ENCODE results near the gene VIPR1.

Gene VIPR1

DNA sequence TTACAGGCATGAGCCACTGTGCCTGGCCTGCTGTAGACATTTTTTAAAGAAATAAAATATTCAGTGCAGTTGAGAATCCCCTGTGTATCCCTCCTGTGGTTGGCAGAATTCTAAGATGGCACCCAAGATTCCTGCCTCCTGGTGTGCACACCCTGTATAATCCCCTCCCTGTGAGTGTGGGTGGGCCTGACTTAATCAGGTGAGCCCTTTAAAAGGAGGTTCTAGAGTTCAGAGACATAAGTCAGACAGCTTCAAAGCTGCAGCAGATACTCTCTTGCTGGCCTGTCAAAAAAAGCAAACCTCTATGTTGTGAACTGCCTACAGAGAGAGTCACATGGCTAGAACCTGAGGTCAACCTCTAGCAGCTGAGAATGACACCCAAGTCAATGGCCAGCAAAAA is 7.0 kb upstream of the VIPR1 start:
- DNase-seq = peak; percentile 19

DNA sequence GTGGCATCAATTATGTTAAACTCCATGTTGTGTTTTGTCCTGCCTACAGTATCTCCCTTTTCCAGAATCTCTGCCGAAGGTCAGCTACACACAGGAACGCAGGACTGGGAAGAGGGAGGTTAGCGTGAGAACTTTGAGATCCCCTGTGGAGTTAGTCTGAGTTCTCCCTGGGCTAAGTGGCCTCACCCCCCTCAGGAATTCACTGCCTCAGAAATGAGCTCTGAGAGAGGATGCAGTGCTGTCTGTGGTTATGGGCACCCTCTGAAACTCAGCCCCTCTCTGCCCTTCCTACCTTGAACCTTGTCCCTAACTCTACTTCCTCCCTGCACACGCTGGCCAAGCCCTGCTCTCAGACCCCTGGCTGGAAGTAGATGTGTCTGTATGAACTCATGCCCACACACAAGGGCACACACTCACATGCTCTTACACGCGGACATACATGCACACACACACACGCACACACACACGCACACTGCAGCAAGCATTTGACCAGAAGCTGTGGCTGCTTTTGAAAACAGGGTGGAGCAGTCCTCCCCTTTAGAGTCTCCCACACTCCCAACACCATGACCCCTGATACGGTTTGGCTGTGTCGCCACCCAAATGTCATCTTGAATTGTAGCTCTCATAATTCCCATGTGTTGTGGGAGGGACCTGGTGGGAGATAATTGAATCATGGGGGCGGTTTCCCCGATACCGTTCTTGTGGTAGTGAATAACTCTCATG is 5.3 kb upstream of the VIPR1 start:
- DNase-seq = peak; percentile 17

DNA sequence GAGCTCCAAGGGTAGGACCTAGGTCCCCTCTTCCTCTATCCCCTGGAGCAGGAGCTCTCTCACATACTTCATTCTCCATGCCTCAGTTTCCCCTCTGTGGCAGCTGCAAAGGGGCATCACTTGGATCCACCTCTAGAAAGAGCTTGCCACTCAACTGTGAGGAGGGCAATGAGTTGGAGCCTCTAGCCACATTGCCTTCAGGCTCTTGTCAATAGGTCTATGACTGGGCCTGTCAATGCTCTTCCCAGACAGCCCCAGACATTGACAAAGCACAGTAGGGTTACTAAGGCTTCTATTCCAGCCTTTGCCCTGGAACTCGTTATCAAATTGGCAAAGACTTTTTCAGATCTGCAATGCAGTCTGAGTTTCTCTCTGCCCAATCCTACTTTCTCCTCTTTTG is 4.4 kb upstream of the VIPR1 start:
- DNase-seq = peak; percentile 37

DNA sequence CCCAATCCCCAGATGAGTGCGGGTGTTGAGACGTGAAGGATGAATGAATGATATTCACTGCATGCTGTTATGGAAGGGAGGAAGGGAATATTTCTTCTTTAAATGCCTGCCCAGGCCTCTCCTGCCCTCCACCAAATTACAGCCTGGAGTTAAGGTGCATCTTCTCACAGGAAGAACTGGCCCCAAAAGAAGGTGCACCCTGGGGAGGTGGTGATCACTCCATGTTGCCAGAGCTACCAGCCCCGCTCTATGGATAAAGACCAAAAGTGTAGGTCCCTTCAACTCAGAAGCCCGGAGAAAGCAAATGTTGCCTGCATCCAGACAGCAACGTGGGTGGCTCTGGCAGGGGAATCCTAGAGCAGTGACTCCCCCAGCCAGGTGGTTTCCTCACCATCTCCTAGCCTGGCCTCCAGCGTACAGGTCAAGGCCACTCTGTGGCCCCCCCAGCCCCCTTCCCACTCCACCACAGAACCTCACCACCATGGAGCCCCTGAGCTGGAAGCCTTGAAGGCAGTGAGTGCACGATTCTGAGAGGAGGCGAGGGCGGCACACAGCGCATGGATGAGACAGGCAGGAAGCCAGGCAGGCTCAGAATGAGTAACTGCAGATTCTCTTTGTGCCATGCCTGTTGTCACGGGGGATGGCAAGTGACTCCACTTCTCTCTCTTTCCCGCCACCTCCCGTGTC is 3.5 kb upstream of the VIPR1 start:
- peak; percentile 62 for DNase-seq

DNA sequence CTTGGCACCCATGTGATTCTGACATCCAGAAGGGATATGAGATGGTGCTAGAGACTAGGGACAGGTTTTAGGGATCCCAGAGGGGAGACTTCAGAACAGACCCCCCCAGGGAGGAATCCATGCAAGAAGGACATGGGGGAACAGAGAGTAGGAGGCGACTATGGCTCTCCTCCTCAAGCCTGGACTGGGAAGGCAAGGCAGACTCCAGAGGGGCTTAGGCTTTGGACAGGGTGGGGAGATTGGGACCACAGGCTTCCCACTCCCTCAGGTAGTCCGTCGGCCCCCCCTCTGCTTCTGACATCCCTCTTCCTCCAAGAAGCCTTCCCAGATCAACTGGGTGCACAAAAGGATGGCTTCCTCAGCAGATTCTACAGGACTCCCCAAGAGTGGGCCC is 3.0 kb upstream of the VIPR1 start:
- DNase-seq = peak; percentile 49

DNA sequence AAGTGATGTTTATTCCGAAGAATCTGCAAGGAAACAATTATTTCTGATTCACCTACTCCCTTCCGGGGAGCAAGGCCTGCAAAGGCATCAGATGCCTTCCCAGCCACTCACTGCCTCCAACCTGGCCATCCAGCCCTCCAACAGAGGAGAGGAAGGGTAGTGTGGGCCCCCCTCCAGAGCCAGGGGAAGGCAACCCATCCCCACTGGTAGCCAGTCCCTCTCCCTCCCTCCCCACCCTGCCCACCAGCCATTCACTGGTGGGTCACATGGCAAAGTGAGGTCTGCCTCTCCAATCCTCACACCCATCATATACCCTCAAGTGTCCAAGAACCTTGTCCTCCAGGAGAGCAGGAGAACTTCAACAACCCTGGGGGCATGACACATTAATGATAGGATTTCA is 2.4 kb upstream of the VIPR1 start:
- peak; percentile 24 for DNase-seq

DNA sequence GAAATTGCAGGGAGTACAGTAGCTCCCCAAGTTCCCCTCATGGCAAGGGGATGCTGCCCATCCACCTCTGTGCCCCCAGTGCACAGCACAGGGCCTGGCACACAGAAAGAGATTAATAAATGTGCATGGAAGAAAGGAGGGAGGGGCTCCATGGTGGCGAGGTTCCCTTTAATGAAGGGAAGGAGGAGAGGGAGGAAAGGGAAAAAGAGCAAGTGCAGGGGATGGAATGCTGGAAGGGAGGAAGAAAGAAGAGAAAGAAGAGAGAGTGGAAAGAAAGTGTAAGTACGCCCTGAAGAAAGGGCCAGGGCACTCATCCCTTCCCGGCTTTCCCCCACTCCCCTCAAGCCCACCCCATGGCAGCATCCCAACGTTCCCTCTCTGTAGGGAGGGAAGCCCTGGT is 1.5 kb upstream of the VIPR1 start:
- DNase-seq = peak; percentile 43

DNA sequence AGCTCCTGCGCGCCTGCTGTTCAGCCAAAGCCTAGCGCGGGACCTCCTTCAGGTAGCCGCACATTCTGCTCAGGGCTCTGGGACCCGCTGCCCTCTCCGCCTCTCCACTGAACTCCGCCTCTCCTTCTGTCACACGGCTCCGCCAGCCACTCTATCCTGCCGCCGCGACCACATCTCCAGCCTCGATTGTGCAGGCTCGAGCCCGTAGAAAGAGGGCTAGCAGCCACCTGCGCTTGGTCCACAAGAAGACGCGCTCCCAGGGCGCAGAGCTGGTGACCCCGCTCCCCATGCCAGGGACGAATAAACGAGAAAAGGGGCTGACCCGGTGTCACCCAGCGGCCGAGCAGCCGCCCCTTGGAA is 1.1 kb upstream of the VIPR1 start:
- peak; percentile 65 for DNase-seq

DNA sequence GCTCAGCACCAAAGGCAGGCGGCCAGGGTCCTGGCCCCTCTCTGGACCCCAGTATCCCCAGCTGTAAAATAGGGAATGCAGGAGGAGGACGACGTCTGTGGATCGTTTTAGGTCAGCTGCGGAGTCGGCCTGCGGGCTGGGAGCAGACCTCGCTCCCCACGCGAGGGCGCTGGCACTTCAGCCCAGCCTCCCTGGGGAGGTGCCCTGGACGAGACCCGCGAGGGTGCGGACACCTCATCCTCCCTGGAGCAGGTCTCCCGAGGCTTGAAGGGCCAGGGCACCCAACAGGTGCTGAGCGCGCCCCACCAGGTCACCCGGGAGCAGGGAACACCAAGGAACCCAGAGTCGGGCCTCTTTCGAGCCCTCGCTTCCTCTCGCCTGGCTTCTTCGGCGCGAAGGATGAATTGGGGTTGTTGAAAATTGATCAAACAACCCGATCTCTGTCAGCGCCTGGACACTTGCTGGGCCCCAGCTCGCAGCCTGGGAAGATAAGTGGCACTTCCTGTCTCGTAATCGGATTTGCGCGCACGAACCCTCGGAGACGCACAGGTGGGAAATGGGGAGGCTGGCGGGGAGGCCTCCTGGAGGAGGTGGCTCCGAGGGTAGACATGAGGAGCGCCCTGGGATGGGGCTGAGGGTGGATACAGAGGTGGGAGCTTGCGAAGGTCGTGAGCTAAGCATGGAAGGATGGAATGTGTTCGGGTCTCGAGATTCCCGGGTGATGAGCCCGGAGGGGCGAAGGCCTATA is 588 bp upstream of the VIPR1 start:
- peak; percentile 88 for DNase-seq

DNA sequence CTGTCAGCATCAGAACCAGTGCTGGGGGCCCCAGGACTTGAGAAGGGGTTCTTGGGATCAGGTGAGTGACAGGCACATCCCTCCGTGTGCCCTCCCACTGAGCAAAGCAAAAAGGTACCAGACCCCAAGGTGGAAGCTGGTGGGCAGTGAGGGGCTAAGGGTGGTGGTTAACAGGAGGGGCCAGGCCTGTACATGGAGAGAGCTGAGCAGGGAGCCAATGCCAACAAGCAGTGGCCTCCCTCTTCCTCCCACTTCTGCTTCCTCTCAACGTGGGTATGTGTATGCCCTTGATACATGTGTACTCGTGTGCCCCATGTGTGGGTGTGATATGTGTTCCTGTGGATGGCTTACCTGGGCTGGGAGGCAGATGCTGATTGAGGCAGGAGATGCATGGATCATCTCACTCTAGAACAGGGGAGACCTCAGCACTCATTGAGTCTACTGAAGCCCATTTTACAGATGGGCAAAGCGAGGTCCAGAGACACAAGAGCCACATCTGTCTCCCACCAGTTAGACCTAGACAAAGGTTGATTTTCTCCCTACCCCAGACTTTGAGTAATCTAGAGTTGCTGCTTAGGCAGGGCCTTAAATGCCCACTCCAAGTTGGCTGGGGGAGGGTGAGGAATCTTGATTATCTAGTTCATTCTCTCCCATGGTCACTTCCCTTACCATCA is 945 bp downstream of the VIPR1 start:
- DNase-seq = peak; percentile 62

DNA sequence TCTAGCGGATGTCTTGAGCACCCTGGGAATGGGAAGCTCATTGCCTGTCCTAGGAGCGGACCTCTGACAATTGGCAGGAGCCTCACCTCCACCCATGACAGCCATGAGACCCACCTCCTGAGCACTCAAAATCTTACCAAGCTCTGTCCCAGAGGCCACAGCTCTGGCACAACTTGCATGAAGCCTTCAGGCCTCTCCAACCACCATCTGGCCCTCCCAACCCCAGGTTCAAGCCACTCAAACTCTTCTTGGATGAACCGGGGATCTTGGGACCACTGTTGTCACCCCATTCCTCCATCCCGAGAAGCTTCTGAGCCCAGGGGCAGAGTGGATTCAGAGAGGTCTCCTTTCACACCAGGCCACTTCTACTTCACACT is 1.5 kb downstream of the VIPR1 start:
- peak; percentile 59 for DNase-seq

DNA sequence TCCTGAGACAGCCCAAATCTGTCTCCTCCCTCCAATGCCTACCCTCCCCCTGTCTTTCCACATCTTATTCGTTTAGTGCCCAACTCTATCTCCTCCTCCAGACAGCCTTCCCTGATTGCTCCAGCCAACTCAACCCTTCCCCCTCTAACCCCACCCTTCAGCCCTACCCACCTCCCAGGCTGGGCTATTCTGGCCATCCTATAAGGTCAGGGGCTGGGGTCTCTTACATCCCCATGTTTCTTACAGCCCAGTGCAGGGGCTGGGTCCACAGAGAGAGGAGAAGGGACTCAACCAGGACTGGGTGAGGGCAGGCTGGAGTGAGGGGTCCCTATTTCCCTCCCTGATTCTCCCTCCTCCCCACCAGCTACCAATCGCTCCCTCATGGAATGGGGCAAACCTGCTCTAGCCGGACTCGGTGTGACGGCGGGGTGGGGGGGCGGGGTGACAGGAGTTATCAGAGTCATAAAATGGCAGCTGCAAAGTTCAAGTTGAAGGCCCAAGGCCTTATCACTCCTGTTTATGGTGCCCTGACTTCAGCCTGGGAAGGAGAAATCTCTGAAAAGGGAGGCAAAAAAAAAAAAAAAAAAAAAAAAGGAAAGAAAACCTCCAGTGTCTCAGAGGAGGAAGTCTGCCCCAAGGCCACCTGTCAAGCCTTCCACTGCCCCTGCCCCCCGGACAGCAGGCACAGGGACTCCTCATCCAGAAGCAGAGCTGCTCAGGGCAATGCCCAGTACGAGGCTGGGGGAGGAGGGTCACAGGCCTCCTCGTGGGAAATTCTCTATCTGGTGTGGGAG is 2.1 kb downstream of the VIPR1 start:
- peak; percentile 41 for DNase-seq

DNA sequence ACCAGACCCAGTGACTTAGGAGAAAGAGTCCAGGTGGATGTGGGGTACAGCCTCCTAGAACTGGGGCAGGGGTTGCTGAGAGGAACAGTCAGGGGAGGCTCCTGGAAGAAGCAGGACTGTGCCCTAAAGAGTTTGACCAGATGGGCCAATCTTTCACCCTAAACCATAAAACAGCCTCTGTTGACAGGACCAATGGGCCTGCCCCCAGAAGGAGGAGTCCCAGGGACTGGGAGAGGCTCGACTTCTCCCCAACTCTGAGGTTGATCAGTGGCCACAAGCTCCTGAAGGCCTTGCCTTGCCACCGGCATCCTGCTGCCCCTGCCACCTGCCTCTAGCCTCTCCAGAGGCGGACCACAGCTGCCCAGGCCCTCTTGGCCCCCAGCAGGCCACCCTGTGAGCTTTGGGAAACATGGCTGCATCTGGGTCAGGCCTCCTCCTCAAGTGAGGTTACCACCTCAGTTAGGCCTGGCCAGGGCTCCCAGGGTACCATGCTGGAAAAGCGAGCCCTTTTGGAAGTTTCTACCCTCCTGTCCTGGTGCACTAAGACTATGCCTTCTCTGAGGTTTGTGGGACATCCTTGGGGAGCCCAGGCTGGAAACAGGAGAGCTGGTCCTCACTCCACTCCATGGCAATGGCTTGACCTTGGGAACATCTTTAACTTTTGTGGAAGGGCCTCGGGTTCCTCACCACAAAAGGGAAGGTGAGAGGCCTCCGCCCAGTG is 2.8 kb downstream of the VIPR1 start:
- DNase-seq = peak; percentile 61

DNA sequence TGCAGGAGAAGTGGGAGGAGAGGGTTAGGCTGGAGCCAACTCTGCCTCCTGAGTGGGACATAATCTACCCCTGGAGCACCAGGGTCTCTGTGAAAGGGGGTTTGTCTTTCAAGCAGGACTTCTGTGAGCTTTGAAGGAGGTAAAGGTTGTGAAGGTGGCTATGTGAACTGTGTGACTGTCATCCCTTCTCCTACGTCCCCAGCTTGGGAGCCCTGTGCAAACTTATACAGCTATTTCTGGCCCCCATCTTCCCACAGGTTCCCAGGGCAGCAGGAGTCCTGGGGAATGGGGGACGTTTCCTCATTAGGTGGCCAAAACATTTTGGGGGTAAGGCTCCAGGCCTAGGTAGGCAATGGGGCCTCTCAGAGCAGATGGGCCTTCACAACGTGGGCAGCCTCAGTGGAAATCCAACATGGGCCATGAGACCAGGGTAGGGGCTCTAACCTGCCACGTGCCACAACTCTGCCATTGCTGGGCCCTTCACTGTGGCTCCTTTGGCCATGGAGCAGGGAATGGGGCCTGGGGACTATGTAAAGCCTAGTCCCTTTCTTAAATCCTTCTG is 3.5 kb downstream of the VIPR1 start:
- DNase-seq = peak; percentile 53

DNA sequence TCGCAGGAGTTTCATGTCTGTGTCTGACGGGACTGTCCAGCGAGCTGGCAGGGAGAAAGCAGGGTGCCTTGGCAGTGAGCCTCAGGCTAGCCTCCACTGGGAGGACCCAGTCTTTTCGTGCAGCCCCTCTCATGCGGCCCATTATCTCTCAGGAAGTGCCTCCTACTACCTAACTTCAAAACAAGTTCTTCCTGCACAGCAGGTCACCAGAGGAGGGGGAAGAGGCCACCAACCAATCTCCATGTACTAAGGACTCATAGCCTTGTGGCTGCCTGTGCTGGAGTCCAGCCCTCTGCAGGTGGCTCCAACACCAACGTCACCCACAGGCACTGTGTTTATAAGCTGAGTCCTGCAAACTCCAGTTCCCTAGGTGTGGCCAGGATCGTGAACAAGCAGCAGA is 4.8 kb downstream of the VIPR1 start:
- peak; percentile 61 for DNase-seq

DNA sequence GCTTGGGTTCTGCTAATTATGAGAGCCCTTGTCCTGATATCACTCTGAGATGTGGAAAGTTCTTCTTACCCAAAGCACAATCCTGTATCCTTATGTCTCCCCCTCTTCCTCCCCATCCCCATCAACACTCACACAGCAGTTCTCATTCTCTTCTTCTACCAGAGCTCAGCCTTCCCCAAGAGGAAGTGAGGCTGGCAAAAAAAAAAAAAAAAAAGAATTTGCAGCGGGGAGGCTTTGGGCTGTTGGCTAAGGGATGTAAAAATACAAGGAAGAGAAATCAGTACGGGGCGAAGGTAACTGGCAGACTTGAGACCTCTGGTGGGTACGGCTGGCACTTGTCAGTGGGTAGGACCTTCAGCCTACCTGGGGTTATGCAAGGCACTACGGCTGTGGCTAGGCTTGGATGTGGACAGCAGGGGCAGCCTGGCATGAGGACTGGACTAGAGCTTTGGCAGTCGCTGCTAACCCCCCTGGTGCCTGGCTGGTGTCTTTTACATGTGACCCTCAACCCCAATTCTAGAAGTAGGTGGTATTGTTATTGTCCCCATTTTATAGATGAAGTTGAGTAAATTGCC is 5.4 kb downstream of the VIPR1 start:
- DNase-seq = peak; percentile 60

DNA sequence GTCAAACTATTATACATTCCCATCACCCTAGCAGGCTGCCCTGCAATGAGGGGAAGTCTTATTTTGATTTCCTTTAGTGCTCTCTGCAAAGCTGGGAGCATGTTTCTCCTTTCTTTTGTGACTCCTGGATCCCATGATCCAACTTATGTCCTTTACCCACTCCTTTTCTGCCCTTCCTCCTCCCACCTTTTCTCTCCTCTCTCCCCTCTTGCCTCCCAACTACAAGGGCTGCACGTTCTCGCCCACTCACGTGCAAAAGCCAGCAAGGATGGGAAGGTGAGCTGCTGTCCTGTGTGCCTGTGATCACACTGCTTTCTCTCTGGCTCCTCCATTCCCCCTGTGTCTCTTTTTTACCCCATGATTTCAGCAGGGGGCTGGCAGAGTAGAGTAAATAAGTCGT is 6.1 kb downstream of the VIPR1 start:
- DNase-seq = peak; percentile 38

DNA sequence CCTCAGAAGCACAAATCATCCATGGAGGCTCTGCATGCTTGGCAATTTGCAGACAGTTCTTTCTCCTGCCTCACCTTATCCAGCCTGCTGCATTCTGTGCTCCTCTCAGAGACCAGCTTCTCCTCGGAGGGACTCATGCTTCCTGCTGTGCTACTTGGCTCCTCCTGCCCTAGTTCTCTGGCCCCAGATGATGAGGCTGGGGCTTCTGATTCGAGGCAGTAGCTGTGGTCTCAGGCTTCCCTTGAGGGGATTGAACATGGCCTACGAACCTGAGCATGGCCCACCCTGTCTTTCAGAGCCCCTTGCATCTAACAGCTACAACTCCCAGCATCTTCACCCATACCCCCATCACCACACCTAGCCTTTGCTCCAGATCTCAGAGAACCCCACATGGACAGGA is 6.7 kb downstream of the VIPR1 start:
- peak; percentile 27 for DNase-seq

DNA sequence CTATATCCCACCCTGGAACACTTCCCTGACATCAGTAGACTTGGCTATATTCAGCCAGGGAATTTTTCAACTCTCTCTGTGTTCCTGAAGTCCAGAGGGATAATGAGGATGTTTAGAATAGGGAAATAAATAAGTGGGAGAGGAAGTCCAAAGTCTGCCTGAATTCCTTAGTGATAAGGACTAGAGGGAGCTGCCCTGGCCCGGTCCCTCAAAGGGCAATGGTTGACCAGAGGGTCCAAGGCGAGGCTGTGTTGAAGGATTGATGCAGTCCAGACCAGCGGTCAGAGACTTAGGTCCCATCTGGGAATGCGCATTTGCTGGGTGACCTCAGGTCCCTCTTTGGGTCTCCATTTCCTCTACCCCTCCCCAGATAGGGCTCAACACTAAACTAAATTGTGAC is 7.9 kb downstream of the VIPR1 start:
- DNase-seq = no peak

DNA sequence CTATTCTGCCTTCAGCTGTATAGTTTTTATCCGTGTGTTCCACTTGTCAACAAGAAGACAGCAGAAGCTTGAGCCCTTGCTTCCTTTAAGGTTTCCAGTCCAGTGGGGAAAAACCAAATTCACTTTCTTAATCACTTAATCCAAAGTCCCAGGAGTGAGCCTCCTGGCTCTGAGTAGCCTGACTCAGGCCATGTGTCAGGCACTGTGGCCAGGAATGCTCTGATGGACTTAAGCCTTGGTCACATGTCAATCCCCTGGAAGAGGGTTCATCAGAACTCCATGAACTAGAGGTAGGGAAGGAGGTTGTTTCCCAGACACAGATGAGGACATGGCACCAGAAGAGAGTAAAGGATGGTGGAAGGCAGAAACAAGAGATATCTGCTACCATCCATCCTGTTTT is 8.8 kb downstream of the VIPR1 start:
- no peak for DNase-seq

DNA sequence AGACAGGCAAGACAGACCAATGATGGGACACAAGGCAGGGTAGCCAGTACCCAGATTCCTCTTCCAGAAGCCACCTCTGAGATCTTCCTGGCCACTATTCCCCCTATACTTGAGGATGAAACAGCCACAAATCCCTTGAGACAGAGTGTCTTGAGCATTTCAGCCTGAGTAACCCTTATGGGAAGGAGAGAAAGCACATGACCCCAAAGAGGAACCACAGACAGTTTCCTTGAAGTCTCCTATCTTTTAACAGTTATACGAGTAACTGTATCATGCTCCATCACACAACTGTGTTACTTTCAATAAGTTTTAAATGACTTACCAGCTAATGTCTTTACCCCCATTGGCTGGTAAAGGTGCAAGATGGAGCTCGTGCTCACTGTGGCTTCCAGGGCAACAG is 9.3 kb downstream of the VIPR1 start:
- DNase-seq = no peak

All from activated effector memory CD4-positive, alpha-beta T cell treated with anti-CD3 and anti-CD28 coated beads, Interleukin-2, amount 50 U/mL, for 16 hours (primary cell).